Left lung (tissue), 10 donors: Measurements from ENCODE around the gene OAF. TPM values are rescaled to one million over a fixed set of nuclear protein-coding genes. Genes with fewer than 3 reads are reported as not detected.

ENCODE experiments used
- ATAC-seq: fragments of 200-7000 bp; cut with Tn5 transposase; one replicate; pipeline ENCODE4 v1.9.1; 2020; ENCODE audit warnings: moderate library complexity
- DNase-seq, 4 donors: peaks; one replicate each; pipeline ENCODE4 v3.0.0-alpha.2; 2013 to 2020
- H3K27ac ChIP-seq, 2 donors: fragments of 200-600 bp; sonication (generic) in 1 of 2; one replicate each; pipeline versions ENCODE4 v1.5.0 to v1.8.0; 2020 to 2021
- H3K27me3 ChIP-seq, 2 donors: fragments of 200-600 bp; sonication (generic) in 1 of 2; one replicate each; pipeline versions ENCODE4 v1.5.0 to v1.8.0; 2020 to 2021
- H3K36me3 ChIP-seq, 2 donors: fragments of 200-600 bp; sonication (generic) in 1 of 2; one replicate each; pipeline versions ENCODE4 v1.5.0 to v1.8.0; 2020 to 2021
- H3K4me1 ChIP-seq, 2 donors: fragments of 200-600 bp; one replicate each; pipeline ENCODE4 v1.8.0; 2021
- H3K4me3 ChIP-seq, 2 donors: fragments of 200-600 bp; sonication (generic) in 1 of 2; one replicate each; pipeline versions ENCODE4 v1.5.0 to v1.8.0; 2020 to 2021; ENCODE audit warnings: mild to moderate bottlenecking in 1 of 2
- H3K9me3 ChIP-seq, 2 donors: fragments of 200-600 bp; sonication (generic) in 1 of 2; one replicate each; pipeline versions ENCODE4 v1.5.0 to v1.8.0; 2020 to 2021
- intact Hi-C, 2 donors: fragments of 100-400 bp; cut with DNase I; formaldehyde crosslinking; loops; one replicate each; pipeline versions ENCODE4 v1.11.2 to v1.14.2; 2022
- polyA plus RNA-seq, 6 donors: library from polyadenylated mRNA; unstranded; fragments of 120-200 nt; gene quantifications; one replicate each; pipeline ENCODE4 v1.2.1, GENCODE V29; 2013; ENCODE audit not compliant: insufficient read length in 6 of 6
- total RNA-seq, 2 donors: library from RNA; stranded (reverse); fragmentation: NEBNext Ultra II Directional; extraction: Animal tissue kit (Norgen Biotek cat#: 25700); gene quantifications; one replicate each; pipeline ENCODE4 v1.2.1, GENCODE V29; 2021
- TF ChIP-seq, protein P1 (sequence below), 2 donors: fragments of 200-600 bp; sonication (generic) in 1 of 2; IDR thresholded peaks; one replicate each; pipeline versions ENCODE4 v1.5.0 to v1.8.0; 2021; ENCODE audit warnings: antibody characterized with exemption in 2 of 2
- donor health status: DM: no; HTN: yes; CAD: no.
- donor health status: DM: no; HTN: no; CAD: no.

The OAF gene
- total and polyA plus RNA-seq, 8 donors = 19.5 to 38.0 (median 28.0) TPM

DNA sequence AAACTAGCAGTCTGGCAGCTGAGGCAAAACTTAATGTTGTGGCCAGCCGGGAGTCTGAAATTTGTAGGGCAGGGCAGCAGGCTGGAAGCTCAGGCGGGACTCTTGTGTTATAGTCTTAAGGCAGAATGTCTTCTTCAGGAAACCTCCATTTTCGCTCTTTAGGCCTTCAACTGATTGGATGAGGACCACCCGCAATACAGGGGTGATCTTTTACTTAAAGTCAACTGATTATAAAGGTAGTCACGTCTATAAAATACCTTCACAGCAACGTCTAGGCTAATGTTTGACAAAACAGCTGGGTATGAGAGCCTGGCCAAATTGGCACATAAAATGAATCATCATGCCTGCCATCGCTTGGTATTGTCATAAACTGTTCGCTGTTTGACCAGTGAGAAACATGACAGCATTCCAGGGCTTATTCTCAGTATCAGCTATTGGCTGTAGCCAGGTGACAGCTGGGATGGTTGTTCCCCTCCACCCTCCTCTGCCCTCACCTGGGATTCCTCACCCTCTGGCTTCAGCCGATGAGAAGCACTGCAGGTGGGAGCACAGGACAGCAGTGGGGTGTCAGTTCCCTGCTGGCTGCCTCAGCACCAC, 22.5 kb downstream of the OAF start:
- Histone ChIP-seq H3K4me1 (no peaks in the 10 kb centered on the region), H3K9me3 (no peaks in the 10 kb centered on the region), H3K27me3 (peaks cover 0 to 49% of the 10 kb centered on the region in 2 donors), H3K36me3 (peaks cover 0 to 4% of the 10 kb centered on the region in 2 donors), H3K27ac (no peak overlapping the region), H3K4me3 (no peak overlapping the region)
- DNase-seq (no peak), ATAC-seq (no peak)
- TF ChIP-seq, protein P1, sequence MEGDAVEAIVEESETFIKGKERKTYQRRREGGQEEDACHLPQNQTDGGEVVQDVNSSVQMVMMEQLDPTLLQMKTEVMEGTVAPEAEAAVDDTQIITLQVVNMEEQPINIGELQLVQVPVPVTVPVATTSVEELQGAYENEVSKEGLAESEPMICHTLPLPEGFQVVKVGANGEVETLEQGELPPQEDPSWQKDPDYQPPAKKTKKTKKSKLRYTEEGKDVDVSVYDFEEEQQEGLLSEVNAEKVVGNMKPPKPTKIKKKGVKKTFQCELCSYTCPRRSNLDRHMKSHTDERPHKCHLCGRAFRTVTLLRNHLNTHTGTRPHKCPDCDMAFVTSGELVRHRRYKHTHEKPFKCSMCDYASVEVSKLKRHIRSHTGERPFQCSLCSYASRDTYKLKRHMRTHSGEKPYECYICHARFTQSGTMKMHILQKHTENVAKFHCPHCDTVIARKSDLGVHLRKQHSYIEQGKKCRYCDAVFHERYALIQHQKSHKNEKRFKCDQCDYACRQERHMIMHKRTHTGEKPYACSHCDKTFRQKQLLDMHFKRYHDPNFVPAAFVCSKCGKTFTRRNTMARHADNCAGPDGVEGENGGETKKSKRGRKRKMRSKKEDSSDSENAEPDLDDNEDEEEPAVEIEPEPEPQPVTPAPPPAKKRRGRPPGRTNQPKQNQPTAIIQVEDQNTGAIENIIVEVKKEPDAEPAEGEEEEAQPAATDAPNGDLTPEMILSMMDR (IDR thresholded peaks at IDR 0.05) = no peak
- intact Hi-C loops = no loop called here

DNA sequence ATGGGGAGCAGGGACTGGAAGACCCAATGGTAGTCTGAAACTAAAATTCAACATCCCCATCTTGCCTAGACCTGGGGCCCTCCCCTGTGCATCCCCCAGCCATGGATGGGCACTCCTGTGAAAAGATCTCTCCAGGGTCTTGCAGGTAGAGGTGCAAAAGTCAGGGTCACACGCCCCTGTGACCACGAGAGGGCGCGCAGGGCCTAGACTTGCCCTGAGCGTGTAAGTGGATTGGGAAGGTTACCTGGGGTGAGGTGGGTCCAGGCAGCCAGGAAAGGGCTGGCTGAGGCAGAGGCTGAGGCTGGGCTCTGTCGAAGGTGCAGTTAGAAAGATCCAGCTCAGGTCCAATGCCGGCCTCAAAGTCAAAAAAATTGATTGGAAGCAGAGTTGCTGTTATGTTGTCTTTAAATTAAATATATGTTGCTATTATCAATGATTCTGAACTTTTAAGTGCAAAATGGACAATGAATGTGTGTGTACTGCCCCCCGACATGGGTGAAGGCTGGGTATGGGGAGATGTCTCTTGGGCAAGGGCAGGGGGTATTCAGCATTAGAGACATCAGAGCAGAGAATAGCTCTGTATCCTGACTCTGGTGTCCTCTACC, 24.3 kb downstream of the OAF start:
- H3K4me1 ChIP-seq = no peaks in the 10 kb centered on the region
- DNase-seq (peak in 2 of 4 donors; percentile 53 to 76), ATAC-seq (peak; percentile 92)
- no peak overlapping the region for H3K27ac ChIP-seq
- H3K9me3 ChIP-seq = no peaks in the 10 kb centered on the region
- peaks cover 10 to 68% of the 10 kb centered on the region in 2 donors for H3K27me3 ChIP-seq
- intact Hi-C loops = loop anchor here in 1 of 2 donors (5.0 kb wide), 1 partner anchor 67 kb away; no protein-coding TSS in a partner anchor
- no peaks in the 10 kb centered on the region for H3K36me3 ChIP-seq
- no peak overlapping the region for H3K4me3 ChIP-seq
- TF ChIP-seq, protein P1 (IDR thresholded peaks at IDR 0.05) = peak; percentile 41 to 57

DNA sequence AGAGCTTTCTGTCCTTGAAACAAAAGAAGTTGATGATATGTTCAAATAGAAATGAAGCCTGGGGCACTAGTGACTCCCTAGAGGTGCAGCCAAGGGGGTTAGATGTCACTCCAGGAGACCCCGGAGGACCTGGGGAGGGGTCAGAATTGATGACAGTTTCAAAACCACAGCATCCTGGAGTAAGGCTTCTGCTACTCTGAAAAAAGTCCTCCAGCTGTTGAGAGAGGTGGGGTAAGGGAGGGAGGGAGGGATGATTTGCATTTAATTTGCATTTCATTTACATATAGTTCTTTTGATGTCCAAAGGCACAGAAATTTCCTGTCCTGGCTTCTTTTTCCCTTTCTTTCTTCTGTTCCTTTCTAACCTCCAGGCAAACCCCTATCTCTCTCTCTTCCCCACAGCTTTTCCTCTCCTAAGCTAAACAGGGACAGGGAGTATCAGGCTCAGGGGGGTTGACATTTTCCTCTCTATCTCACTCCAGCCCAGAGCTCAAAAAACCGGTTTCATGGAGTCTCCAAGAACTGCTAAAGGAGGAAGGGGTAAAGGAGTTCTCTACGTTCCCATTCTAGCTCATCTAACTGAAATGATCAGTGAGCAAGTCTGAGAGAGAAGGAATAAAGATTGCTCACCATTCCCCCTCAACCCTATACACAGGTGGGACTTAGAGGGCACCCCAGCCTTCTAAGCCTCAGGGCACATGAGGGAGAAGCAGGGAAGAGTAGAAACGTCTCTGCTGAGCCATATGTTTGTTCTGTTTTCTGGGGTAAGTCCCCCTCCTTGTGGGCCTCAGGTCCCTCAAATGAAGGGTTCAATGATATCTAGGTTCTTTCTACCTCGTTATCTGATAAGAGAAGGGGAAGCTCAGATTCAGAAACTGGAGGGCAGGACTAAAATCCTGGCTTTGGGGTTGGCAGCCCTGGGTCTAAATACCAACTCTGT, 25.6 kb downstream of the OAF start:
- TF ChIP-seq, protein P1 (IDR thresholded peaks at IDR 0.05) = no peak
- H3K36me3 ChIP-seq = no peaks in the 10 kb centered on the region
- ATAC-seq (no peak), DNase-seq (no peak)
- H3K4me3 ChIP-seq = no peak overlapping the region
- H3K27ac ChIP-seq = no peak overlapping the region
- intact Hi-C loops = loop anchor here in 1 of 2 donors (5.0 kb wide), 1 partner anchor 66 kb away; no protein-coding TSS in a partner anchor
- H3K4me1 ChIP-seq = no peaks in the 10 kb centered on the region
- H3K27me3 ChIP-seq = peaks cover 12 to 81% of the 10 kb centered on the region in 2 donors
- no peaks in the 10 kb centered on the region for H3K9me3 ChIP-seq

DNA sequence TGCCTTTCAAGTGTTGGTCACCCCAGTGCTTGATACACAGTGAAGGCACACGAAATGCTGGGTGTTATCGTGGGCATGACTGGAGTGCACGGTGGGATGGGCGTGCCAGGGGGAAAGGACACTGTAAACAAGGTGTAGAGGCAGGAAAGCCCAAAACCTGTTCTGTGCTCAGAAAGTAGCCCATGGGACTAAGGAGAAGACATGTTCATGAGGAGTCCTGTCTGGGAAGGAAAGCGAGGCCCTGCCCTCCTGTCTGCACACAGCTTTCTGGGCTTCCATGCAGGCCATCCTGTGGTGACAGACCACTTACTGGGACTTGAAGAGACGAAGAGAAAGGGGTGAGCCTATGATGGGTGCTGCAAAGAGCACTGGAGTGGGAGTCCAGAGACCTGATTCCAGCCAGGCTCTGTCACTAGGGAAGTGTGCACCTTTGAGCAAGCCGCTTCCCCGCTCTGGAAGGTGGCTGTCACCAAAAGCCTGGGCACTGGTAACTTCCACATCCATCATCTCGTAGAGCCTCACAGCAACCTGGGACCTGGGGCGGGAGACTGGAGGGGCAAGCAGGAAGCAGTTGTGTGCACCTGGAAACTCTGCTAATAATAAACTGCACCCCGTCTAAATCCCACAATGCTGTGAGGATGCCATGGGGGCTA, 28.3 kb downstream of the OAF start:
- no peak overlapping the region for H3K4me3 ChIP-seq
- H3K4me1 ChIP-seq = no peaks in the 10 kb centered on the region
- H3K27ac ChIP-seq = no peak overlapping the region
- DNase-seq (no peak), ATAC-seq (no peak)
- H3K36me3 ChIP-seq = no peaks in the 10 kb centered on the region
- intact Hi-C loops = loop anchor here in 1 of 2 donors (5.0 kb wide), 1 partner anchor 63 kb away; no protein-coding TSS in a partner anchor
- no peaks in the 10 kb centered on the region for H3K9me3 ChIP-seq
- TF ChIP-seq, protein P1 (IDR thresholded peaks at IDR 0.05) = no peak
- peaks cover 12 to 82% of the 10 kb centered on the region in 2 donors for H3K27me3 ChIP-seq
